ENCODE results near the gene FMN1. TPM values are rescaled to one million over a fixed set of nuclear protein-coding genes. Genes with fewer than 3 reads are reported as not detected.

The FMN1 gene
- 1.2 TPM for total RNA-seq

DNA sequence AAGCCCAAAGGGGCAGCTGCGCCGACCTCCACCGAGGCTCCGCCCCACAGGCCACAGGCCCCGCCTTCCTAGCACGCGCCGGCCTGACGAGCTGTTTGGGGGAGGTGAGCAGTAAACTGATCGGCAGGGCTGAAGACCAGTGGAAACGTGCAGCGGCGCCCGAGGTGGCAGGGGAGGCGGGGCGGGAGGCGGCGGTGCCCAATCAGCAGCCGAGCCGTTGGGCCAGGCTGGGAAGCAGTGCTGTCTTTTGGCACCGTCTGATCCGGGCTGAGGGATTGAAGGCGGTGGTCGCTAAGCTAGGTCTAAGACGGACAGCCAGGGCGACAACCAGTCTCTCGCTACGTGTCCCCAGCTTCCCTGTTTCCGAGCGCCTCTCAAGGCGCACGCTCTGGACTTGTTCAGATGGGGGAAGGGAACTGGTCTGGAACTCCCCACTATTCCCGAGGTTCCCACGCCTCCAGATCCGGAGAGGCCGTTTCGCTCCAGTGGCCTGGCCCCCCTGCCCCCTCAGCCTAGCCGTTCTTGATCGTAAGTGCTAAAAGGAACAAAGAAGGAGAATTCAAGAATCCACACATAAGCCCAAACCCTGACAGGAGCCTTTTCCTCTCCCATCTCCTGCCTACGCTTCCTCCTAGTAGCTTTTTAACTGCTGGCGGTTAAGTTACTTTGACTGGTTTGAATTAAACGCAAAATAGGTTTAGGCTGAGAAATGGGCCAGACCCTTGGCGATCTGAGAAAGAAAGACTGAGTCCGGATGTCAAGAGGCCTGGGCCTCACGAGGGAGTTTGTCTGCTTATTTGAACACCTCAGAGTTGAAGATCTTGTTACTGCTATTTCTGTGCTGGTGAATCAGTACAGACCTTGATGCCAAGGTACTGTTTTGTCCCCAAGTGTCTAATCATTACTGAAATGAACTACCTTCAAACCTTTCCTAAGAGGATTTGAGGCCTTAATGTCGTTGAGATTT, at the start of gene FMN1:
Gene FMN1 (minus strand): TSS at position 11 of the 967 bp plus-strand sequence. CDS start 39,800 bp downstream, outside the sequence.
- DNase-seq (ENCODE audit: low spot score in 2 of 2) (peak; percentile 66 to 85), FAIRE-seq (no peak)

- FAIRE-seq, result no peak
- DNase-seq (ENCODE audit: low spot score in 2 of 2), result no peak
These were observed 49.4 kb upstream of the FMN1 start for GRCh38 chr15:33243869-33244268.

GRCh38 chr15:33243393-33243792, 48.9 kb upstream of the FMN1 start:
- DNase-seq (ENCODE audit: low spot score in 2 of 2) (no peak), FAIRE-seq (no peak)

- DNase-seq (ENCODE audit: low spot score in 2 of 2) (no peak), FAIRE-seq (no peak)
These were observed 48.2 kb upstream of the FMN1 start for GRCh38 chr15:33242669-33243191.

- FAIRE-seq (no peak), DNase-seq (ENCODE audit: low spot score in 2 of 2) (no peak)
These were observed 47.7 kb upstream of the FMN1 start for GRCh38 chr15:33242165-33242564.

DNA sequence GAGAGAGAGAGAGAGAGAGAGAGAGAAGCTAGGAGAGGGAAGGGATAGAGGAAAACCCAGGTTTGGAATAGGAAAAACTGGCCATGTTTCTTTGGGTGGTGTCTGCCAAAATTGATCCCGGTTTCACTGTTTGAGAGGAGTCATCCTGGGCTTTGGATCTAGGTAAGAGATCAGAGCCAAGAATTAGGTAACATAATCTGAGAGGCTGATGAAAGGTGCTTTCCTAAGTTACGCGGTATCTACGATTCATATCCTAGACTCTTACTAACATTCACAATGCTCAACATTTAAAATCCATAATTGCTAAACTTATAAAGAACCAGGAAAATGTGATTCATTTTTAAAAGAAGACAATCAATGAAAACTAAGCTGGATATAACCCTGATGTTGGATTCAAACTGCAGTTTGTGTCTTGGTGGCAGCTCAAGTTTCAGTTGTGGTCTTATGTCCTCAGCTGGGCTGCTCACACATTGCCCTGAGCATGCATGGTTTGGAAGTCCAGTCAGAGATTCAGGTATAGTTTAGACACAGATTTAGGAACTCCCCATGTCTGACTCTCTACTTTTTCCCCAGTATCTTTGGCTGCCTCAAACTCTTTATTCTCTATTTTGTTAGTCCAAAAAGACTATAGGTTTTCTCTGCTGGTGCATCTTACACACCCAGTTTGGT, 42.5 kb upstream of the FMN1 start:
- no peak for FAIRE-seq
- DNase-seq (ENCODE audit: low spot score in 2 of 2), result no peak

GRCh38 chr15:33234020-33234461, 39.5 kb upstream of the FMN1 start:
- peak in 1 of 2 donors; percentile 19 for DNase-seq (ENCODE audit: low spot score in 2 of 2)
- no peak for FAIRE-seq

GRCh38 chr15:33226559-33227181, 32.2 kb upstream of the FMN1 start:
- DNase-seq (ENCODE audit: low spot score in 2 of 2), result no peak
- no peak for FAIRE-seq

GRCh38 chr15:33218071-33218491, 23.6 kb upstream of the FMN1 start:
- FAIRE-seq, result no peak

GRCh38 chr15:33215941-33216872, 21.7 kb upstream of the FMN1 start:
- DNase-seq (ENCODE audit: low spot score in 2 of 2), result no peak
- FAIRE-seq, result no peak

More at GRCh38 chr15:33218071-33218491, 23.6 kb upstream of the FMN1 start:
- DNase-seq (ENCODE audit: low spot score in 2 of 2), result no peak

GRCh38 chr15:33211176-33211808, 16.8 kb upstream of the FMN1 start:
- DNase-seq (ENCODE audit: low spot score in 2 of 2) (no peak), FAIRE-seq (no peak)

GRCh38 chr15:33209575-33210481, 15.3 kb upstream of the FMN1 start:
- no peak for FAIRE-seq
- DNase-seq (ENCODE audit: low spot score in 2 of 2), result no peak

- FAIRE-seq, result no peak
- DNase-seq (ENCODE audit: low spot score in 2 of 2), result no peak
These were observed 13.1 kb upstream of the FMN1 start for GRCh38 chr15:33207646-33208045.

GRCh38 chr15:33206366-33206765, 11.9 kb upstream of the FMN1 start:
- FAIRE-seq, result no peak
- DNase-seq (ENCODE audit: low spot score in 2 of 2), result no peak

DNA sequence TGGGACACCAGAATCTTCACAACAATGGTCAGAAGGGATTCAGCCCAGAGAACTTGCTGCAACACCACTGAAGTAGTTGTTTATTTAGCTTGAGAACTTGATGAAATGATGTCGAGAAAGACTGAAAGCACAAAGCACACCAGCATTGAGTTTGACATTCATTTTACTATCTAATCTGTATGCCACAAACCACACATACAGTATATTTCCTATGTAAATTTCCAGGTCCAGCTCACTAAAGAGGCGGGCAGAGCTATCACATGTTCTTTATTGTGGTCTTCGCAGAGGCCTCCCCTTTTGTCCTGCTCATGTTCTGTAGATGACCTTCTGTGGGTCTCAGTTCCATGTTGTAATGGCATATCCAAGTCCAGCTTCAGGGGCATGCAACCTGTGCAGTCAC, 10.4 kb upstream of the FMN1 start:
- FAIRE-seq (no peak), DNase-seq (ENCODE audit: low spot score in 2 of 2) (no peak)

GRCh38 chr15:33204087-33204486, 9.6 kb upstream of the FMN1 start:
- FAIRE-seq, result no peak
- DNase-seq (ENCODE audit: low spot score in 2 of 2), result no peak

DNA sequence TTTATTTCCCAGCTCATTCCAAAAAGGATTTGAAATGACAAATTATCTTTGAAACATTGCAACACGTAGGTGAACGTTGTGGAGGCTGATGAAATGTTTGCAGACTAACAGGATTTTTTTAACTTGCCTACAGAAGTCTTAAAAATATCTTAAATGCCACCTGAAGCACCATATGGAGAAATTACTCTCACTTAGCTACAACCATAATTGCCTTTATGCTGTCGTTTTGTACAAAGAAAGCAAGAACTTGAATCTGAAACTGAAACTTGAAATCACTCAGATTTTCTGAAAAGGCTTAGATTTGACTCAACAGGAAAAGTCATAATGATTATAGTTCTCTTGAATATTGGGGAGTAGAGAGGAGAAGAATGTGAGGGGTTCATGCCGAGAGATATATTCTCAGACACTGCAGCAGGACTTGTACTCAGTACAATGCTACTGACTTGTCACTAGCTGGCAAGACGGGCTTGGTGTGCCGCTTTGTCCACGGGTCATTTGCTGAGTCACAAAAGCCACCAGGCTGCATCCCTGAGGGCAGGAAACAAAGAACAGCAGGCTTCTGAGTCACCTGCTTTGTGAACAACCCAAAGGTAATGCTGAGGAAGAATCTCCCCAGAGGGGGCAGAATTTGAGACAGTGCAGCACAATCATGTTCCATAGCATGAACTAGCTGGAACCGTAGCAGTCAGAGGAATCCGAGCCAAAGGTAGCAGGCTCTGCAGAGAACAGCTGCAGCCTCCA, 7.1 kb upstream of the FMN1 start:
- DNase-seq (ENCODE audit: low spot score in 2 of 2), result no peak
- FAIRE-seq, result no peak
